Stimulated activated CD4-positive, alpha-beta T cell treated with anti-CD3 and anti-CD28 coated beads, Interleukin-15, amount 100 ng/mL, for 48 hours (primary cell): ENCODE data around the gene PCSK6.
"Not testable (repeated sequence)": the region's sequence is repeated elsewhere in the genome, so short reads cannot be mapped to it uniquely, and the experiment has no call there.

Experiments used
- DNase-seq, 2 donors: peaks; one replicate each; pipeline ENCODE4 v3.0.0-alpha.2; 2020; ENCODE audit warnings: low read depth in 2 of 2

PCSK6 gene

DNA sequence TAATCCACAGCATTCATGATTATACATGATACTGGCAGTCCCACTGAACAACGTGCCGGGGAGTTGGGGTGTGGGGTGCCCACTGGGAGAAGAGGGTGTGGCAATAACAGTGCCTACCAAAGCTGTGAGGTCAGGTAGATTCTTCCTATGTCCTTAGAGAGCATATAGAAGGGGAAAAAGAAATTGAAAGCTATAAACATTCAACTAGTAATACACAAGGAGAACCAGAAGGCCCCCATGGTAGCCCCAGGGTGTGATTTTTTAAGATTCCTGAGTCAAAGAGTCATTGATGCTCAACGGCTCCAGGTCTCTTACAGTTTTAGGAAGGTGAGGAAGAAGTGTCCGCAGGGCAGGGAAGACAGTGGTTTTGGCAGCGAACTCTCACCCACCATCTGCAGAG, 25.8 kb downstream of the PCSK6 start:
- DNase-seq: not testable (repeated sequence)

DNA sequence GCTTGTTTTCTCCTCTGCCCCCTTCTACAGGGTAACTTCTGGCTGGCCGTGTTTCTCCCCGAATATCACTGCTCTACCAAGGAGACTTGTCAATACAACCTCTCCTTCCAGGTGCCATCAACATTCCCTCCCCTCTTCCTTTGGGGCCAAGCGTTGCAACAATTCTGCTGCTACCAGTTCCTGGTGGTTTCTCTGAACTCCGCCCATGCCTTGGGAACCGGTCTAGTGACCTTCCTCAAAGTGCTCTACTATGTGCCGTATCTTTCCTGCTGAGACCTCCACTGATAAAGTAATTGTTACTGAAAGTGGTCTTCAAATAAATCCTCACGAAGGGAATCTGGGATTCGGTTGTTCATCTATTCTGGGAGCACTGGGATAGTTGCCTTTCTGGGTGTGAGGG, 26.2 kb downstream of the PCSK6 start:
- no peak for DNase-seq

DNA sequence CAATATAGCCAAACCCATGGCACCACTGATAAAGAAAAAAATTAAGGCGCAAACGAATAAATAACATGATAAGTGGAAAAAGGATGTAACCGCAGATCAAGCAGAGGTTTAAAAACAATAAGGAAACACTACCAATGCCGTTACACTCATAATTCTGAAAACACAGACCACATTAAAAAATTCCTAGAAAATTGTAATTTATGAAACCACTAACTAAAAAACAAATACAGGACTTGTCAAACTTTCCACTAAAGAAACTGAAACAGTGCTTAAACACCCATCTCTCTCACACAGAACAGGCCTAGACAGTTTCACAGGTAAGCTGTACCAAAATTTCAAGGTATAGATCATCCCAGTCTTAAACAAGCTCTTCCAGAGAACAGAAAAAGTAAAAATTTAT, 28.4 kb downstream of the PCSK6 start:
- no peak for DNase-seq

DNA sequence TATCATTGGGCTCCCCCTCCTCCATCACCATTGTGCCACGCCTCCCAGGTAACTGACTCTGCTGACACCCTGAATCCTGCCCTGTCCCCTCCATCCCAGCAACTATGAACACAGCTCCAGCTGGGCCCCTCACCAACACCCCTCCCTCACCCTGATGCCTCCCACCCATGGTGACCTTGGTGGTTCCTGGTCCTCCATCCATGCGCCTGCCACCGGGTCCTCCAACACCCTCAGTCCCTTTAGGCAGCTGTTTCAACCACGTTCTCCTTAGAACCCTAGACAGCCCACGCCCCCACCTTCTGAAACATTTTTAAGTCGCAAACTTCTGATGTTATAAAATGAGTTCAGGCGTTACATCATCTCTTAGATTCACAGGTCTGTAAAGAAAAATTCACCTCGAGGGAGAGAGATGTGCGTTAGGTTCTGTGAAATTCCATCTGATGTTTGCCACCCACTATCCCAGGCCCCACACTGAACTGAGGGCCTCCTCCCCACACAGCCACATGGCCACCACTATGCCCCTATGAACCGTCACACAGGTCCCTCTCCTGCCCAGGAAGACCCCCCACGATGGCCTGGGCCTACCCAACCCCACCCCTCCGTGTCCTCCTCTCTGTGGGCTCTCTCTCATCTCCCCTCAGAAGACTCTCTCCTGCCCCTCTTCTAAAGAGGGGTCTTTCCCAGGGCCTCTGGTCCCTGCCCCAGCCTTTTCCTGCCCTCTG, 29.8 kb downstream of the PCSK6 start:
- DNase-seq: no peak

DNA sequence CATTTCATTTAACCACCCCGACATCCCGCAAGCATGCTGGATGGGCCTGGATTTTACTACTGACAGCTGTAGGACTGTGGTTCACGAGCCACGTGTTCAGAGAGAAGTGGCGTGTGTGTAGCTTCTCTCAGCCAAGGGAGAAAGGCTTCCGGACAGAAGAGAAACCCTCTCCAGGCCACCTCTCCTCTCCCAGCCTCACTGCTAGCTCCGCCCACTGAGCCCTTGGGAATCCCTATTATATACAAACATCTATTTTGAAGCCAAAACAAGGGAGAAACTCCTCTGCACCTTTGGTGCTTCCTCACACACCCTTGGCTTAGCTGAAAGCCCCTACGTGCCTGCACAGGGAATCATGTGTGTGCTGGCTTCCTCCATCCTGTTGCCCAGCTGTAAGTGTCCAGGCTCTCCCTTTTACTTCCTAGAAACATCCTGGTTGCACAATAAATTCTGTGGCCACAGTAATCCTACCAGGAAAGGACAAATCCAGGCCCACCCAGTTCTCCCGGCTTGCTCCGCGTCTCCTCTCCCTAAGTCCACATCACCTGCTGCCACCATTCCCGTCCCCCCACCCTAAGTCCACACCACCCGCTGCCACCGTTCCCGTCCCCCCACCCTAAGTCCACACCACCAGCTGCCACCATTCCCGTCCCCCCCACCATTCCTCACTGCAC, 30.5 kb downstream of the PCSK6 start:
- DNase-seq: no peak

DNA sequence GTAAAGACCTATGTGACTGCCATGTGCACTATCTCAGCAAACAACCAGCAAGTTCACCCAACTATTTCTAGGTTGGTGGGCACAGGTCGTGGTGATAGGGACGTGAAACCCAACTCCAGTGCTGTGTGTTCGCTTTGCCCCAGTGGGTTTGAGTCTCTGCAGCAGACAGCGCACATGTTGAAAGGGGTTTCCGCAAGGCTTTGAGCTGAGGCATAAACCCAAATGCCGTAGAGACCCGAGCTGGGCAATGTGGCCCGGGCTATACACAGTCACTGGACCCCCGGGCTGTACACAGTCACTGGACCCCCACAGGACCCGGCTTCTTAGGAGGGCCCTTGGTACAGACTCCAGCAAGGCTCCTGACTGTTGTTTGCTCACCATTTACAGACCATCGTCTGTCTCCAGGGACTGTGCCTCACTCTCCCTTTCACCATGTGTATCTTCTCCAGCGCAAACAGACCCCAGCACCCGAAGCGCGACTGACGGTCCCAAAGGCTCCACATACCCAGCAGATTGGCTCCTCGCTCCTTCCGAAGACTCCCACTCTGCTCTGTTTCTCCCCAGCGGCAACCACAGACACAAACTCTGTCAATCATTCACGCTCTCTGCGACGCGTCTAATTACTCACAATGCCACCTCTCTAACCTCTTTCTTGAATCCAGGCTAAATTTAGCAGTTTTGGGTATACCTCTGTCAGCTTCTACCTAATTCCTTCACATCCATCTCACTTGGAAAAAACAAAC, 31.2 kb downstream of the PCSK6 start:
- DNase-seq: no peak

DNA sequence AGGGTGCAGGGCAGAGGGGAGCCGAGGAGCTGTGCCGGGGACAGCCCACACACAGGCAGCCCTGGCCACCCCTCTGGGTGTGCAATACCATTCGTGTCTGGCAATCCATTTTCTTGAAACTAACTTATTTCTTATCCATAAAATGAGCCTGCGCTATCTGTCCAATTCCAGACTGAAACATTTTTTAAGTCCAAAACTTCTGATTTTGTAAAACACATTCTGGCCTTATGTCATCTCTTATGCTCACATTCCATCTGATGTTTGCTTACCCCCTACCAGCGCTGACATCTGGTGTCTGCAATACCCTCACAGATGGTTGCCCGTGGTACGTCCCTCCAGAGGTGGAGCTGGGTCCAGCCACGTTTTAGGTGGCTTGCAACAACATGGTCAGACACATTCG, 31.8 kb downstream of the PCSK6 start:
- DNase-seq: no peak

DNA sequence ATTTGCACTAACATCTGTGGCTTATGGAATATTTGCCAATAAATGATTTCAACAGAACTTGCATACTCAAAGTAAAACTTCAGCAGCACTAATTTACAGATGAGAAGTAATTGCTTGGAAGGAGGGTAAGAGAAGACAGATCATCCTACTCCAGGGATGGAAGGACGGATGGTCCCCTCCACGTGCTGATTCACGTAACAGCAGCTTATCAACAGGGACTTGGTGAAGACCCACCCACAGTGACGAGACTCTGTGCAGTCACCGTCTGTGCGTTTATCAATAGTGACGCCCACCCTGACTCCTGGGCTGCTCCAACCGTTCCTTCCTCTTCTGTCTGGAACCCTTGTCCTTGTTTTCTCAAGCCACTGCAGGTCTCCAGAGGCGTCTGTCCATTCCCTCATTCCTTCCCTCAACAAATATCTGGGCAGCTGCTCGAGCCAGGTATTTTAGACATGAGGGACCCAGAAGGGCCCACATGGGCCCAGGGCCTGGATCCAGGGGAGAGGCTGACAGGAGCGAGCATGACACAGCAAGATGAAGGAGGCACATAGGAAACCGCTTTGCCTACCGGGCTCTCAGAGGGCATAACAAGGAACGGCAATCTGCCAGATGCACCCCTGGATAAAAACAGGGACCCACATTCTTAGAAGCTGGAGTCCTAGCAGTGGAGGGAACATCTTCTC, 33.3 kb downstream of the PCSK6 start:
- DNase-seq: no peak

DNA sequence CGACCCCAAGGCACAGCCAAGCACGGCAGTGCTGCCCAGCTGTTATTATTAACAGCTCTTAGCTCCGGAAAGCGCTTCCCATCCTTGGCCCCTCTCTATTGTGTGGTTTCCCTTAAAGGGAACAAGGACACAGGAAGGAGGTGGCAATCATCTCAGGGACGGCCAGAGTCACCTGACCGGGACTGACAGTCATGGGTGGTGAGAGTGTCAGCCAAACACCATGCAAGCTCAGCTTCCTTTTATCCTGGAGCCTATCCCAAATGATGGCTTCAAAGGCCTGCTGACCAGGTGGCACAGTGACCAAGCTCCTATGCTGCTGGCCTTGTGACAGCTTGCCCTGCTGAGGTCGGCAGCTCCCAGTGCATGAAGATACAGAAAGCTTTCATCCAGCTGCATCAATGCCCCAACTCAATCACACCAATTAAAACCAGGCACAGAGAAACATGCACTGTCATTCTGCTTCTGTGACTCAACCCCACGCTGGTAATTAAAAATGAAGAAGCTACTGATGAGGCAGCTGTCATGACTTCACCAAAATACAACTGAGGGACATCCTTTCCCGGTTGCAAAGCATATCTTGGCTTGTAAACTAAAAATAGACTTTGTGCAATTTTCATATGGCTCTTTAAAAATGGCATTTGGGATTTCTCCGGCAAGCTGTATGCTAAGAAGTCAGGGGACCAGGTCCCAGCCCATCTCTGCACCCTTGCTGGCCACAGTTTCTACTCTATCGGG, 34.0 kb downstream of the PCSK6 start:
- DNase-seq: no peak

DNA sequence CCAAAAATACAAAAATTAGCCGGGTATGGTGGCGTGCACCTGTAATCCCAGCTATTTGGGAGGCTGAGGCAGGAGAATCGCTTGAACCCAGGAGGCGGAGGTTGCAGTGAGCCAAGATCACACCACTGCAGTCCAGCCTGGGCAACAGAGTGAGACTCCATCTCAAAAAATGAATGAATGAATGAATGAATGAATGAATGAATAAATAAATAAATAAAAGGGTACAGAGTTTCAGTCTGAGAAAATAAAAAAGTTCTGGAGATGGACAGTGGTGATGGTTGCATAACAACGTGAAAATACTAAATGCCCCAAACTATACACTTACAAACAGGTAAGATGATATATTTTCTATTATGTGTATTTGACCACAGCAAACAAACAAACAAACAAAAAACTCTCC, 34.7 kb downstream of the PCSK6 start:
- DNase-seq: not testable (repeated sequence)

DNA sequence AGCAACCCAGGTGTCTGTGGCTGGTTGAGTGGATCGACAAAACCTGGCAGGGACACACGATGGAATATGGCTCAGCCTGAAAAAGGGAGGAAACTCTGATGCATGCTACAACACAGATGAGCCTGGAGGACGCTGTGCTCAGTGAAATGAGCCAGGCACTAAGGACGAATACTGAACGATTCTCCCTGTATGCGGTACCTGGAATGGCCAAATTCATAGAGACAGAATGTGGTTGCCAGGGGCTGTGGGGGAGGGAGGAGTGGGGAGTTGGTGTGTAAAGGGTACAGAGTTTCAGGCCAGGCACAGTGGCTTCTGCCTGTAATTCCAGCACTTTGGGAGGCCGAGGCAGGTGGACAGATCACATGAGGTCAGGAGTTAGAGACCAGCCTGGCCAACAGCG, 35.1 kb downstream of the PCSK6 start:
- DNase-seq: no peak

DNA sequence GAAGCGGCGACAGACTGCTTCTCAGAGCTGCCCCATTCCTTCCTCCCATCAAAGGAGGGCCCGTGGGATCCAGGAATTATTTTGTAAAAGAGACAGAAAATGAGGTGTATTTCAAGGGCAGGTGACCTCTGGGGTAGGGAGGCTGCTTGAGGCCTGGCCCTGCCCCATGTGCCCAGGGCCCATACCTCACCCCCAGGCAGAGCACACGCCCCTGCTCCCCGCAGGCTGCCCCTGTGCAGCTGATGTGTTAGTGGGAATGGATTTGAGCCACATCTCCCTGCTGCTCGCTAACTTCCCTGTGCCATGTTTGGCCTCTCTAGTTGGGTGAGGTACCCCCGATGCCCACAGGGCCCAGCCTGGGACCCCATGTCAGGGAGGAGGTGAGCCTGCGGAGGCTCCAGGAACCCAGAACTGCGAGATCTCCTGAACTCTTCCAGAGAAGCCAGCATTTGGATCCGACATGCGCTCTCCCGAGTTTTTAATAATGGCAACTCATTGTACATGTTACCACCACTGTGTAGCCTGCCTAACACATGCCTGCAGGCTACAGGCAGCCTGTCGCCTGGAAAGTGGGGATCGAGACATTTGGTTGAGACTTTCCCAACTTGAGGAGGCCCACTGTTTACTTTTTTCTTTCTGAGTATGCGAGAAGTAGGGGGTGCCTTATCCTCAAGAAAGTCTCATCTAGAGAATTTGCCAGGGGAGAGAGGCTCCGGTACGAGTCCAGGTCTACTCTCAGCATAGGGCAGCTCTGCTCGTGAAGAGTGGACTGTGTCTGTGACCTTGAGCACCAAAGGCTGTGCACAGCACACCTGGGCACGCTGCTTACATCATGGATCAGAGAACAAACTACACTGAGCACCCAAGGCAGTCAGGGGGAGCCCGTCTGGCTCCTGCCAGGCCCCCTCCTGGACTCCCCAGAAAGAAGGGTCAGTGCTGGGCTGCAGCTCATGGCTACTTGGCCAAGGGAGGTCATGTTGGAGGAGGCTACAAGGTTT, 36.1 kb downstream of the PCSK6 start:
- no peak for DNase-seq

DNA sequence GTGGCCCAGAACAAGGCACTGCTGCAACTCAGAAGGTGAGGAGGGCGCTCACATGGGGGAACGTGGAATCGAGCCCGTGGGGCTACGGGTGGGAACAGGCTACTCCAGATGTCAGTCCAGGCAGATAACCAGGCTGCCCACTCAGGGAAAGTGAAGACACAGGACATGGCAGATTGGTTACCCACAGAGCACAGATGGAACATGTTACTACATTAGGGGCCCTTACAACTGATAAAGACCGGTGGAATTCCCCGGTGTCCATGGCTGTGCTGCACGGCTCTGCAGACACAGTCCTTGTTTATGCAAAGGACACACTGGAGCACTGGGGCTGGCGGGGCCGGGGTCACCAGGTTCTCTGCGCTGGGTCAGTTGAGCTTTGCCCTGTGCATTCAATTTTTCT, 36.9 kb downstream of the PCSK6 start:
- no peak for DNase-seq

DNA sequence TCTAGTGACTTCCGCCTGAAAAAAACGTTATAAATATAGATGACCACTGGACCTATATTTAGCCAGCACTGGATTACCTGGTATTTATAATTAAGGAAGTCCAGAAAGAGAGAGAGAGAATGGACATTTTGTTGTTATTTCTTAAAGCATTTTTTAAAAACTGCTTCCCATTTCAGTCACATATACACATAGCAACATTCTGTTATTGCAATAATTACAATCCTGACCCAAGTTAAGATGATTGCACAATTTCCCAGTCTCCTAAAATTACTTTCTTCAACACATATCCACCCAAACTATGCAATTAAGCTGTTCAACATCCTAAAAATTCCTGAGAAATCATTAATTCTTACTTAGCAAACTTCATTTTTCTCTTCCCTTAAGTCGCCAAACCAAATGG, 37.7 kb downstream of the PCSK6 start:
- DNase-seq: no peak

DNA sequence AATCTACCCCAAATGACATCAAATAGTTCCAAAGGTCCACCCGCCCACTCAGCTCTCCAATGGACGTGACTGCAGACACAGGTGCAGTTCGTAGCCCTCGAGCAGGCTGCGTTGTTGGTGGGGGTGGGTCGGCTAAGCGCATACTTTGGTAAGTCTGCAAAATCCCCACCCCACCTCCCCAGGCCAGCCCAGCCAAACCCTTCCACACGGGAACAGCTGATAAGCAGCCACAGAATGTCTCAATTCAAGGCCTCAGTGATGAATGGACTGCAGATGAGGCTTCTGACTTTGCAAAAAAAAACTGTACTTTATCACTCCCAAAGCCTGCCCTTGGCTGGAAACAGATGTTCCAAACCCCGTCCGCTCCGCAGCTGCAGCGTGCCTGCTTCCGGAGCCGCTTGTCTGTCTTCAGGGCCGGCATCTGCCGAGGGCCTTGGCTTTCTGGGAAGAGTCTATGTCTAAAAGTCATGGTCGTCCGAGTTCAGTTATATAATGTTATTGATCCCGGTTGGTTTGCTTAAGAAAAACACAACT, 38.2 kb downstream of the PCSK6 start:
- no peak for DNase-seq

DNA sequence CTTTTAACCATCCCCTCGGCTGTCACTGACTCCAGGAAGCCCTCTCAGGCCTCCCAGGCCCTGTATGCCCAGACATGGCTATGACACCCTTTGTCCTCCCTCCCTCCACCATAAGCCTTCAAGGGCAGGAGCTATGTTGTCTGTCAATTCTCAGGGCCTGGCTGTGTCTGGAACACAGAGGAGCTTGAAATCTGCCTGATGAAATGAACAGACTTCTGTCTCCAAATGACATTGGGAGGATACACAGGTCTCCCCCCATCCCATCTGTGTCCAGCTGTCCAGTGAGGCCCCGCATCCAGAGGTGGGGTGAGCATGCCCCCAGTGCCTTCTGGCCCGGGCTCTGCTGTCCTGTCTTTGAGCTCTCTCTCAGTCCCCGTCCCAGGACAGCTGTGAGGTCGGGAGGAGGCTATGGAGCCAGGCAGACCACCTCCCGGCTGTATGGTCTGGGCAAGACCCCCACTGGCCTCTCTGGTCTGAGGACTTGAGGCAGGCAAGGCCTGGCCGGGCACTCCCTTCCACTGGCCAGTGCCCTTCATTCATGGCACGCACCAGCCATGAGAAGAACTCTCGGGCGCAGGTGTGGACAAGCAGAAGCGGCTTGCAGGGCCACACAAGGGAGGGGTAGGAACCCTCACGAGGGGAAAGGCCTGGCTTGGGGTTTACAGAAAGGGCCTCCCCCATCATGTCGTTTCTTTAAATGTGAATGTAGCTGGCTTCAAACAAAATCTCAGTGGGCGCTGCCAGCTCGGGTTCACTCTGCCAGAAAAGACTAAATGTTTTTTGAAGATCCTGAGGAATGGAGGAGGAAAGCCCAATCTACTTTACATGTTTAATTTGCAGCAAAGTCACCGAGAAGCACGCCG, 38.9 kb downstream of the PCSK6 start:
- DNase-seq: no peak

DNA sequence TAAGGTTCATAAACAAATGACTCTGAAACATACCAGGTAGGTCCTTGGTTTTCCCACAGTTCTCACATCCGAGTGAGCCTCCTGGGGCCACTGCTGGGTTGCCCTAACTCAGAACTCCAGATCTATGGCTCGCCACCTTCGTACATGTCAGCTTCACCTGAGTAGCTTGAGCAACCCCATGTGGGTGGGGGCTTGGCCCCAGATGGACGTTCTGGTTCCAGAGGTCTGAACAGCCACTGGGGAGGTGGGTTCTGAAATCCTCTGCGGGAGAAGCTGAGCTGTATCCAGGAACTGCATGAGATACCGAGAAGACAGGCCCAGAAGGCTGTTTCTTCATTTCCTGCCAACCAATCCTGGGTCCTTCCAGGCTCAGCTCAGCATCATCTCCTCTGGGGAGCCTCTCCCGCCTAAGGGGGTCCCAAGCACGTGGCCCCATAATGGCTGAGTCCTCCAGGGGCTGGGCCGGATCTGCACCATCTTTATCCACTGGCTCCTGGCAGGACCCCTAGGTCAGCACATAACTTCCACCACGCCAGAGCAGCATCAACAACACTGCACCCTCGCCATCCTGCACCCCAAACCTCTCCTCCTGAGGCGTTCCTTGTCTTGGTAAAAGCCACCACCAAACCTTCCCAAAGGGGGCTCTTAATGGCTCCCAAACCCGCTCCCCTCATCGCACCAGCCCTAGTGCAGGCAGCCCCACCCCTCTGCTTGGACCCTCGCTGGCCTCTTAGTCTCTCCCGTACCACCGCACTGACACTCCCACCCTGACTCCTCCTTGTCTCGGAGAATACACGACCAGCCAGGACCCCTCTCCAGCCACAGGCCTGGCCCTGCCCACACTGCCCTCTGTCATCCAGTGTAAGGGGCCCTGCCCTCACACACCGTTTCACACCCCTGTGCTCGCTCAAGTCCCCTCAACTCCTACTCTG, 39.8 kb downstream of the PCSK6 start:
- no peak for DNase-seq

DNA sequence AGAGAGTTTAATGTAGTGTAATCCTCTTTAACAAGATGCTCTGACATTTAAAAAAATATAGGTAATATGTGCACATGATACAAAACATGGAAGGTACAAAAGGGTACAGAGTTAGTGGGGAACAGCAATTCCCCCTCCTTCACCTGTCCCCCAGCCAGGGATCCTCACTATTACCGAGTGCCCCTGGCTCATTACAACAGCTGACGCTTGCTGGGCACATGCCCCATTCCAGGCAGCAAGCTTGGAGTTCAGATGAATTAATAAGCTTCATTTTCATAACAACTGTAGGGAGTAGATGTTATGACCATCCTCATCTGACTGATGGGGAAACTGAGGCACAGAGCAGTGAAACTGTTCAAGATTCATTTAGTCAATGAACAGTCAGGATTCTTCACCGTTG, 41.2 kb downstream of the PCSK6 start:
- no peak for DNase-seq
